HepG2 (cell line): ENCODE results near the gene PIM1. TPM values are rescaled to one million over a fixed set of nuclear protein-coding genes. Genes with fewer than 3 reads are reported as not detected.
A peak's percentile ranks its signal among the peaks of the same experiment; 100 is the strongest.

ENCODE experiments used
- DRAP1 ChIP-seq: IDR thresholded peaks from 2 replicates; pipeline ENCODE4 v1.6.1; 2016; ENCODE audit warnings: missing genetic modification reagents, missing compliant biosample characterization
- E2F5 ChIP-seq: sonication (generic); formaldehyde crosslinking; conservative IDR thresholded peaks from 2 replicates; pipeline ENCODE4 v1.4.0; 2020; ENCODE audit warnings: missing genetic modification reagents
- HMG20A ChIP-seq: IDR thresholded peaks from 2 replicates; pipeline ENCODE4 v1.6.1; 2016; ENCODE audit warnings: borderline replicate concordance
- HNF4G ChIP-seq, 2 experiments: sonication (generic) in 1 of 2; formaldehyde crosslinking in 1 of 2; IDR thresholded peaks; 2 replicates each; pipeline versions ENCODE4 v1.4.0 to v1.6.1; 2011 to 2020; ENCODE audit warnings: borderline replicate concordance in 2 of 2, low read depth in 2 of 2, mild to moderate bottlenecking in 2 of 2, low read length in 1 of 2, missing genetic modification reagents in 1 of 2, moderate library complexity in 1 of 2
- POLR2G ChIP-seq: fragments of 200-400 bp; formaldehyde crosslinking; IDR thresholded peaks from 2 replicates; pipeline ENCODE4 v1.6.1; 2018; ENCODE audit warnings: mild to moderate bottlenecking, low read depth, low read length, moderate library complexity
- RFX5 ChIP-seq: IDR thresholded peaks from 2 replicates; pipeline ENCODE4 v1.6.1; 2011; ENCODE audit warnings: low read depth, low read length, improper control_type of control experiment
- RORA ChIP-seq: sonication (generic); formaldehyde crosslinking; IDR thresholded peaks from 2 replicates; pipeline ENCODE4 v1.5.0; 2020; ENCODE audit warnings: mild to moderate bottlenecking, missing genetic modification reagents, moderate library complexity
- SRSF1 ChIP-seq: fragments of 200-400 bp; formaldehyde crosslinking; optimal IDR thresholded peaks from 2 replicates; pipeline ENCODE3; 2017; ENCODE audit warnings: mild to moderate bottlenecking, low read depth, low read length, moderate library complexity
- TCF12 ChIP-seq, 2 experiments: fragments of 450-650 bp in 1 of 2; sonication (generic) in 1 of 2; formaldehyde crosslinking in 1 of 2; IDR thresholded peaks; 2 replicates each; pipeline versions ENCODE4 v1.6.1 to v1.8.0; 2017 to 2022; ENCODE audit warnings: antibody characterized with exemption in 1 of 2, mild to moderate bottlenecking in 1 of 2, missing genetic modification reagents in 1 of 2, moderate library complexity in 1 of 2
- TSC22D2 ChIP-seq: sonication (generic); formaldehyde crosslinking; IDR thresholded peaks from 2 replicates; pipeline ENCODE4 v1.5.1; 2020; ENCODE audit warnings: missing genetic modification reagents, mild to moderate bottlenecking, borderline replicate concordance
- ZBTB21 ChIP-seq: sonication (generic); formaldehyde crosslinking; IDR thresholded peaks from 2 replicates; pipeline ENCODE4 v1.4.0; 2020; ENCODE audit warnings: missing genetic modification reagents
- ZBTB39 ChIP-seq: sonication (generic); formaldehyde crosslinking; IDR thresholded peaks from 2 replicates; pipeline ENCODE4 v1.5.0; 2020; ENCODE audit warnings: missing genetic modification reagents
- ZNF274 ChIP-seq: sonication (generic); formaldehyde crosslinking; IDR thresholded peaks from 2 replicates; pipeline ENCODE4 v1.5.1; 2020; ENCODE audit warnings: mild to moderate bottlenecking, missing genetic modification reagents
- ZNF432 ChIP-seq: sonication (generic); formaldehyde crosslinking; IDR thresholded peaks from 2 replicates; pipeline ENCODE4 v1.5.0; 2020; ENCODE audit warnings: missing genetic modification reagents, mild to moderate bottlenecking, borderline replicate concordance
- ZNF547 ChIP-seq: sonication (generic); formaldehyde crosslinking; IDR thresholded peaks from 2 replicates; pipeline ENCODE4 v1.5.1; 2020; ENCODE audit warnings: mild to moderate bottlenecking, missing genetic modification reagents
- ZNF678 ChIP-seq: sonication (generic); formaldehyde crosslinking; IDR thresholded peaks from 2 replicates; pipeline ENCODE4 v1.4.0; 2020; ENCODE audit warnings: mild to moderate bottlenecking, missing genetic modification reagents
- ZNF75D ChIP-seq: sonication (generic); formaldehyde crosslinking; IDR thresholded peaks from 2 replicates; pipeline ENCODE4 v1.8.1; 2023; ENCODE audit warnings: missing genetic modification reagents, mild to moderate bottlenecking, borderline replicate concordance
- ZNF879 ChIP-seq: sonication (generic); formaldehyde crosslinking; IDR thresholded peaks from 2 replicates; pipeline ENCODE4 v1.8.1; 2023; ENCODE audit warnings: missing genetic modification reagents
- polyA plus RNA-seq, 8 experiments: library from polyadenylated mRNA; depleted of rRNA in 3 of 8; stranded (reverse) in 7 of 8; unstranded in 1 of 8; fragments of >200 nt; fragmentation: Illumina TruSeq in 4 of 8; extraction: Trizol in 4 of 8; gene quantifications; 2 replicates each; pipeline versions ENCODE4 v1.2.1 to v1.2.3, GENCODE V29; 2011 to 2016; ENCODE audit warnings: low read depth in 4 of 8, missing spikeins in 1 of 8, mixed read lengths in 1 of 8; ENCODE audit not compliant: insufficient read depth in 1 of 8
- total RNA-seq, 5 experiments: library from RNA; depleted of rRNA; stranded (reverse); fragments of >200 nt; fragmentation: Illumina TruSeq; extraction: Trizol; gene quantifications; 2 replicates each; pipeline ENCODE4 v1.2.3, GENCODE V29; 2016; ENCODE audit warnings: low read depth in 1 of 5
- TF ChIP-seq, protein P1 (sequence below): sonication (generic); formaldehyde crosslinking; conservative IDR thresholded peaks from 2 replicates; pipeline ENCODE4 v1.5.0; 2020; ENCODE audit warnings: missing genetic modification reagents
- TF ChIP-seq, protein P2 (sequence below): sonication (generic); formaldehyde crosslinking; IDR thresholded peaks from 2 replicates; pipeline ENCODE4 v1.8.0; 2022; ENCODE audit warnings: missing genetic modification reagents, mild to moderate bottlenecking, borderline replicate concordance
- TF ChIP-seq, protein P3 (sequence below): conservative IDR thresholded peaks from 2 replicates; pipeline ENCODE4 v1.6.1; 2018; ENCODE audit warnings: missing genetic modification reagents

PIM1 gene
- total and polyA plus RNA-seq, 2 of the 13 experiments (the other 11 are each of a cell fraction or from before 2014, with no cell fraction given): 29.4 to 117 TPM

GRCh38 chr6:37169496-37170272 is at the start of gene PIM1 (continued):
- peak; percentile 77 for TF ChIP-seq HNF4G (IDR thresholded peaks at IDR 0.05; ENCODE audit: borderline replicate concordance, low read depth, low read length)
- TF ChIP-seq HNF4G (CRISPR knock-in tag; IDR thresholded peaks at IDR 0.05; ENCODE audit: borderline replicate concordance, low read depth): peak; percentile 24; the same call in 1 of the 2 replicates
- TF ChIP-seq, protein P1, sequence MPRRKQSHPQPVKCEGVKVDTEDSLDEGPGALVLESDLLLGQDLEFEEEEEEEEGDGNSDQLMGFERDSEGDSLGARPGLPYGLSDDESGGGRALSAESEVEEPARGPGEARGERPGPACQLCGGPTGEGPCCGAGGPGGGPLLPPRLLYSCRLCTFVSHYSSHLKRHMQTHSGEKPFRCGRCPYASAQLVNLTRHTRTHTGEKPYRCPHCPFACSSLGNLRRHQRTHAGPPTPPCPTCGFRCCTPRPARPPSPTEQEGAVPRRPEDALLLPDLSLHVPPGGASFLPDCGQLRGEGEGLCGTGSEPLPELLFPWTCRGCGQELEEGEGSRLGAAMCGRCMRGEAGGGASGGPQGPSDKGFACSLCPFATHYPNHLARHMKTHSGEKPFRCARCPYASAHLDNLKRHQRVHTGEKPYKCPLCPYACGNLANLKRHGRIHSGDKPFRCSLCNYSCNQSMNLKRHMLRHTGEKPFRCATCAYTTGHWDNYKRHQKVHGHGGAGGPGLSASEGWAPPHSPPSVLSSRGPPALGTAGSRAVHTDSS (CRISPR knock-in tag): no peak
- TF ChIP-seq, protein P2, sequence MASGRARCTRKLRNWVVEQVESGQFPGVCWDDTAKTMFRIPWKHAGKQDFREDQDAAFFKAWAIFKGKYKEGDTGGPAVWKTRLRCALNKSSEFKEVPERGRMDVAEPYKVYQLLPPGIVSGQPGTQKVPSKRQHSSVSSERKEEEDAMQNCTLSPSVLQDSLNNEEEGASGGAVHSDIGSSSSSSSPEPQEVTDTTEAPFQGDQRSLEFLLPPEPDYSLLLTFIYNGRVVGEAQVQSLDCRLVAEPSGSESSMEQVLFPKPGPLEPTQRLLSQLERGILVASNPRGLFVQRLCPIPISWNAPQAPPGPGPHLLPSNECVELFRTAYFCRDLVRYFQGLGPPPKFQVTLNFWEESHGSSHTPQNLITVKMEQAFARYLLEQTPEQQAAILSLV (CRISPR knock-in tag): peak; percentile 70; the same call in 1 of the 2 replicates
- TF ChIP-seq TSC22D2 (CRISPR knock-in tag): peak; percentile 72; the same call in 1 of the 2 replicates
- peak; percentile 78 for TF ChIP-seq HMG20A
- peak; percentile 85 for TF ChIP-seq DRAP1 (CRISPR knock-in tag)
- TF ChIP-seq ZNF75D (CRISPR knock-in tag): no peak
- TF ChIP-seq RORA: peak; percentile 95
- TF ChIP-seq ZNF274 (CRISPR knock-in tag): peak; percentile 76
- no peak for TF ChIP-seq ZNF678 (CRISPR knock-in tag)
- no peak for TF ChIP-seq ZNF879 (CRISPR knock-in tag)
- TF ChIP-seq, protein P3, sequence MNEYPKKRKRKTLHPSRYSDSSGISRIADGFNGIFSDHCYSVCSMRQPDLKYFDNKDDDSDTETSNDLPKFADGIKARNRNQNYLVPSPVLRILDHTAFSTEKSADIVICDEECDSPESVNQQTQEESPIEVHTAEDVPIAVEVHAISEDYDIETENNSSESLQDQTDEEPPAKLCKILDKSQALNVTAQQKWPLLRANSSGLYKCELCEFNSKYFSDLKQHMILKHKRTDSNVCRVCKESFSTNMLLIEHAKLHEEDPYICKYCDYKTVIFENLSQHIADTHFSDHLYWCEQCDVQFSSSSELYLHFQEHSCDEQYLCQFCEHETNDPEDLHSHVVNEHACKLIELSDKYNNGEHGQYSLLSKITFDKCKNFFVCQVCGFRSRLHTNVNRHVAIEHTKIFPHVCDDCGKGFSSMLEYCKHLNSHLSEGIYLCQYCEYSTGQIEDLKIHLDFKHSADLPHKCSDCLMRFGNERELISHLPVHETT (CRISPR knock-in tag): no peak
- TF ChIP-seq SRSF1: peak; percentile 52
- TF ChIP-seq ZBTB21 (CRISPR knock-in tag): no peak
- peak; percentile 97 for TF ChIP-seq E2F5 (CRISPR knock-in tag)
- TF ChIP-seq POLR2G: peak; percentile 61
- TF ChIP-seq TCF12 (IDR thresholded peaks at IDR 0.05): no peak
- peak; percentile 81; the same call in 1 of the 2 replicates for TF ChIP-seq TCF12 (CRISPR knock-in tag; IDR thresholded peaks at IDR 0.05)
- peak; percentile 15; the same call in 1 of the 2 replicates for TF ChIP-seq RFX5
- TF ChIP-seq ZBTB39 (CRISPR knock-in tag): no peak
- TF ChIP-seq ZNF547 (CRISPR knock-in tag): peak; percentile 46
- TF ChIP-seq ZNF432: no peak
